Hematopoietic multipotent progenitor cell treated with erythropoietin and hydrocortisone succinate and interleukin-3 and kit ligand, for 17 days (in vitro differentiated cells): ENCODE results near the gene PARD6G.
A peak's percentile ranks its signal among the peaks of the same experiment; 100 is the strongest.

Experiments
- DNase-seq: peaks from one replicate; pipeline ENCODE4 v3.0.0-alpha.2; 2015; ENCODE audit warnings: low spot score

PARD6G gene

DNA sequence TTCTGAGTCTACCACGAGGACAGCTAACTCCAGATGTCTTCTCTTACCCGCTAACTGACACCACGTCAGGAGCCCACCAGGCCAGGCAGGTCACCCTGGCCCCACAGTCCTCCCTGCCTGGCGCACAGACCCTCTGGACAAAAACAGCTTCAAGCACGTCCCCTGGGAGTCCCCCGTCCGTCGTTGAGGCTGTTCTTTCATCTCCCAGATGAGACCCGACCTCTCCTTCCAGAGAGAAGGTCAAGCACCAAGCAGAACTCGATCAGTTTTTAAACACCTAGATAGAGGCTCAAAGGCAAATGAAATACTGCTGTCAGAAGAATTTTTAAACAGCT is 57.8 kb downstream of the PARD6G start:
- DNase-seq: no peak

DNA sequence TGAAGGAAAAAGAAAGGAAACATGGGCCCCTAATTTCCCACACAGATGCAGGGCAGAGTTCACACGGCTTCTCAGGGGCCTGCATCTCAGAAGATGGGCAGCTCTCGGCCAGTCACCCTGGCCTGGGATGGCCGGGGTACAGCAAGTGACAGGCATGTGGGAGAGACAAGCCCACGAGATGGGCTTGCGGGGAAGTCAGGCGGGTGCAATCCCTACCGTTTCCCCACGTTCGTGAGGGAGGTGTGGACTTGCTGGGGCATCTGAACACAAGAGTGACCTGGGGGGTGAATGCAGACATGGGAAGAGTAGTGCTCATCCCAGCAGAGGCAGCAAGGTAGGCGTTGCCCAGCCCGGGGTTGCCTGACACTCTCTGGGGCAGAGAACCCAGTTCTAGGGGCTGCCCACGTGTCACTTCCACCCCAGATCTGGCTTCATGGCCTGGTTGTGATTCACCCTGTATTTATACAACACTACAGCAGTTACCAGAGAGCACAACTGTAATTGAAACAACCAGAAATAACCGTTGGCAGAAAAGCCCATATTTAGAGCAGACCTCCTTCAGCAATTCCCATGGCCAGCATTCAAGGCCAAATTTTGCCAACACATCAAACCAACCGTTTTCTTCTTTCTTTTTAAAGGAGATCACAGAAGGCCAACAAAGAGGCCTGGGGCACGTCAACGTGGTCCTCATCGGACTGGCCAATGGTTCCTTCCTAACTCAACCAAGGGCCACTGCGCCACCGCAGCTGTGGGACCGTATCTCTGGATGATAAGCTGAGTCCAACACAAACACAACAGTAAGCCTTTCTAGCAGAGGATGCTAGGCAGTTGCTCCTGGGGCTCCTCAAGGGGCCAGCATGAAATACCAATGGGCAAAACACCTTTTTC is 58.4 kb downstream of the PARD6G start:
- DNase-seq: no peak

DNA sequence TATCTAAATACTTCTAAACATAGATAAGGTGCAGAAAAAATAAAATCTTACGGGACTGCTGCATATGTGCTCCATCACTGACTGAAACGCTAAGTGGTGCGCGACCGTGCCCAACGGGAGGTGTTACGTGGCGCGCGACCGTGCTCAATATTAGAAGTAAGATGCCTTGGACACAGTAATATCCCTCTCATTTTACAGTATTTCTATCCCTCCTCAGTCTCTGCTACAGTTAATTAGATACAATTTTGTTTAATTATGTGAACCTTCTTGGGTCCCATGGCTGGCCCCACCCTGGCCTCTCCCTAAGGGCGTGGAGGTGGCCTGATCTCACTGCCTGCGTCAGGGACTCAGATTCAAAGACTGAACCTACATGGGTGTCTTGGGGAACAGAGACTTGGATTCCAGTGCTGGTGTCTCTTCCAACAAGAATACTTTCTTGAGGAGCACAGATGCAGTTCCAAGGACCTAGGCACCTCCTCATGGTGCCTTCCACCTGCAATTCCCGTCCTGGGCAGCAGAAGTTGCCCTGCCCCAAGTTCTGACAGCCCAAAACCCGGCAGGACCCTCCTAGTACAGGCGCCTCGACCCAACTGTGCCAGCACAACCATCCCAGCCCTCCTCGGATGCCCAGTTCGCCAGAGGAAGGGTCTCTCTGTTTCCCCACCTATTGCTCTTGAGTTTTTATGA is 59.2 kb downstream of the PARD6G start:
- no peak for DNase-seq

DNA sequence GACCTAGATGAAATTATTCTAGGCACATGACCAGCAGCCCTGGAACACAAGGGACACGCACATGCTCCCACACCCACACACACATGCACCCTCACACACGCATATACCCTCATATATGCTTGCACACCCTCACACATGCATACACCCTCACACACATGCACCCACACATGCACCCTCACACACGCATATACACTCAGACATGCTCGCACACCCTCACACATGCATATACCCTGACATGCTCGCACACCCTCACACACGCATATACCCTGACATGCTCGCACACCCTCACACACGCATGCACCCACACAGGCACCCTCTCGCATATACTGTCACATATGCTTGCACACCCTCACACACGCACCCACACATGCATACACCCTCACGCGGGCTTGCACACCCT is 61.8 kb downstream of the PARD6G start:
- no peak for DNase-seq

DNA sequence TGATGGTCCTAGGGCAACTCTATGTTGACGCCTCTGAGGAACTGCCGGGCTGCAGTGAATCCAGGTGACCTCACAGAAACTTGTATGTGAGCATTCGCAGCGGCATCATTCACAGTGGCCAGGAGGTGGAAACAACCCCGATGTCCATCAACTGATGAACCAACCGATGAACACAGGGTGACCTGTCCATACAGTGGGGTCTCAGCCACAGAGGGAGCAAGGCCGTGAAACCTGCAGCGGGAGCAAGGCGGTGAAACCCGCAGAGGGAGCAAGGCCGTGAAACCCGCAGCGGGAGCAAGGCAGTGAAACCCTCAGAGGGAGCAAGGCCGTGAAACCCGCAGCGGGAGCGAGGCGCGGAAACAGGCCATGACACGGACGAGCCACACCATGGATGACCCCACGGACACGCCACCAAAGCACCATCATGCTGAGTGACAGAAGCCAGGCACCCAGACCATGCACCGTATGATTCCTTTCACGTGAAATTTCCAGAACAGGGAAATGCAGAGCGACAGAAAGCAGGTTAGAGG is 63.0 kb downstream of the PARD6G start:
- DNase-seq: no peak

DNA sequence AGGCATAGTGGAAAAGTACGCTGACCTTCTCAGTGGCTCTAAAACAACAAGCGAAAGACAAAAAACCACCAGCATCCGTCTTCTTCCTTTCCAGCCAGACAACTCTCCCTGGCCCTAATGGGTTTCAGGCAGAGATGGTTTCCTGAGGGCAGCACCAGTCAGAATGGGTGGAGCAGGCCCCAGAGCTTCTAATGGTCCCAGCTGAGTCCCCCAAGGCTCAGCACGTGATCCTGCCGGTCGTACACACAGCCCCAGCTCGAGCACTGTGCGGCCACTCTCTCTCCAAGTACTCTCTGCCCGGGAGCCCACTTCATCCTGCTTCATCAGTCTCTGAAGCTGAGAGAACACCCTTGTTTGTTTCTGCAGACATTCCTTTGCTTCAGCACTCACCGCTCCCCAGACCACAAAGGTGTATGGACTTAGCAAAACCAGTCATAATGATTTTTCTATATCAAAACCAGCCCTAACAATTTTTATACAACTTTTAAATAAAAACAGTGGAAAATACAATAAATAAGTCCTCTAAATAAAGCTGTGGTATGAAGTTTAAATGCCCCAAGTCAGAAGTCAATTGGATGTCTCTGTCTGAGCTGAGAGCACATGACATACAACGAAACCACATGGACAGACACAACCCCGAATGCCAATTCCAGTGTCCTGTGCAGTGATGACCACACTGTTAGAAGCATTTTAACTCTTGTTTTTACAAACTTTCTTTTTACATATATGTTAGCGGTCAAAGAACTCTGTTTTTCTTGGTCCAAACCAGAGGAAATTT is 63.9 kb downstream of the PARD6G start:
- DNase-seq: no peak

DNA sequence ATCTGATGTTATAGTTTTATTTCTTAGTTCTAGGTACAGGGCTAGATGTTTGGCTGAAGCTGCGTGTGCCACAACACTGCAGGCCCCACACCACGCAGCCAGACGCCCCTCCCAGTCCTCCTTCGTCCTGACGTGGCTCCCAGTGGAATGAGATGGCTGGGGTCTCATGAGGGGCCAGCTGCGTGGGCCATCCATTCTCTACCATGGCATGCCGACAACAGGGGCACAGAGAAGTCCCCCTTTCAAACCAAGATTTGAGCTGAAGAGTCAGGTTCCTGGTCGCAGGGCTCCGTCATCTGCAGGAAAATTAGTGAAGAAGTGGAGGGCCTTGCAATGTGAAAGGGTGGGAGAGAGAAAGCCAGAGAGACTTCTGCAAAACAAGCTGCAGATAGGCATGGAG is 64.5 kb downstream of the PARD6G start:
- no peak for DNase-seq

DNA sequence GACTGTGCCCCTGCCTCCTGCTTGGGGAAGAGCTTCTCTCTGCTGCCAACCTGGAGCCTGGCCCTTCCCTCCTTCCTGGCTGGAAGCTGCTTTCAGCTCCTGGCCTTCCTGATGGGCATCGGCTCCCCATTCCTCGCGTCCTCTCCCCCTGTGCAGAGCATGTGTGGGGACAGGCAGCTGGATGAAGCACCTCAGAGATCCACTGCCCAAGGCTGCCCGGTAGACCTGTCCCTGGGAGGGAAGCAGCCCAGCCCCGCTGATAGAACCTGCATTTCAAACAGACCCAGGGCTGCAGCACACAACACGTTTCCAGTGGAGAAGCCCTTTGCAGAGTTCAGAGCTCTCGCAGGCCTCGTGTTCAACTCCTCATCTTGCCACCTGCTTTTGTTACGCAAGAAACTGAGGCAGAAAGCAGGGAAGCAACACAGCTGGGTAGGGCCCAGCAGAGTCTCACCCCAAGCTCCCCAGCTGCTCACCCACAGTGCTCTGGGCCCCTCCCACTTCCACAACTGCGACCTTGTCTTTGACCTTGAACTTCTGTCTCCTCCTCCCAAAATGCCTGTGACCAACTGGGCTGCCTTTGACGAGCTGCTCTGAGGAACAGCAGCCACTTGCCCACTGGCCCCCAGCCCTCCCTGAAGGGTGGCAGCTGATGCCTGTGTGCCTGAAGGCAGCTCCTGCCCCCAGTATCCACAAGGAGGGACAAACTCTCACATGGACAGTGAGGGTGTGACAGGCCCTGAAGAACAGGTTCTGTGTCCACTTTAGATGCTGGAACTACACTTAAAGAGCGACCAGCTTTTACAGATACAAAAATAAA is 65.5 kb downstream of the PARD6G start:
- no peak for DNase-seq

DNA sequence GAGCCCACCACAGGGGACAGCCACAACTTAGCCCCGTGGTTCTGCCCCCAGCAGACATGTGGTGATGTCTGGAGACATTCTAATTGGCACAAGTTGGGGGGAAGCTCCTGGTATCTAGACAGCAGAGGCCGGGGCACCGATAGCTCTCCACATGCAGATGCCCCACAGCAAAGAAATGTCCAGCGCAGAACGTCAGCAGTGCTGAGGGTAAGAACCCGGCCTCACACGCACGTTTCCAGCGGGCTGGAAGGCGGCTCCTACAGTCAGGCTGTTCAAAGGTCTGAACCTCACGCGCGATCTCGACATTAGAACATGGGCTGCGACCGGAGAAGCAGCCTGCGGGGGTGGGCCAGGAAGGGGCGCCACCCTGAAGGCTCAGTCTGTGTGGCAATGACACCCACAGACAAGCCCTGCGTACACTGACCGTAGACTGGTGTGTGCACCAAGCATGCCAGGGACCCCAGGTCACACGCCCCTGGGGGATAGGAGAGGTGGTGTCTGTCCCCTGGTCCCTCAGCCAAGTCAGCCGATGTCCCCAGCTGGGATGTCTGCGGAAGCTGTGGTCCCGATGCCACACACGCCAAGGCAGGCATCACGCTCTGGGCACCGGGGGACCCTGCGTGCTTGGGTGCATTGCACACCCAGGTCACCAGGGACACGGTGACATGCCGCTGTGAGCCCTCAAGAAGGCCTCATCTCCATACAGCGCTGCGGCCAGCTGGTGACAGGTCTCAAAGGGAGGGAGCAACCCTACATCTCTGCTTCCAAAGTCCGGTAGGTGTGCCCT is 66.3 kb downstream of the PARD6G start:
- DNase-seq: no peak

DNA sequence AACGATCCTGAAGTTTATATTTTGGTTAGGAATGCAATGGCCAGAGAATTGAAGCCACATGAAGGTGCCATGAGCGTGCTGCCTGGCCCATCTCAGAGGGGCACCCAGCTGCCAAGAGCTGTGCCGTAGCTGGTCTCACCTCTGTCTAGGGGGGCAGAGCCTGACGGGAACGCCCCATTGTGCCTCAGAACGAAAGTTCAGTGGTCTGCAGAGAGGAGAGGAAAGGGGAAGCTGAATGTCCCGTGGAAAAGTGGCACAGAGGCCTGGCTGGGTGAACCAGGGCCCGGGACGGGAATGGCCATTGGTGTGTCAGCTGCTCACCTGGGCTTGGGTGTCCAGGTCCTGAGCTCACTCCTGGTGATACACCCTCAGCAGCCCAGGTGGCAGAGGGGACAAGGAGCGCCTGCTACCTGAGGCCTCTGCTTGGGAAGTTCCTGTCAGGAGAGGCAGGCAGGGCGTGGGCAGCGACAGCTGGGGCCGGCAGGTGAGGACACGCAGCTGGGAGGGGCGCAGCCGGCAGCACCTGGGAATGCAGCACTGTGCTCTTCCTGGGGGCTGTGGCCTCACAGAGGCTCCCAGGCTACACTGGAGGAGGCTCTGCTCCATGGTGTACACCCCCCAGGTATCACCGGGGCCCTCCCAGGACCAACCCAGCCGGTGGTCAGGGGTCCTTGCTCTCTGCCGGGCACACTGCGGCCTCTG is 67.3 kb downstream of the PARD6G start:
- DNase-seq: no peak

DNA sequence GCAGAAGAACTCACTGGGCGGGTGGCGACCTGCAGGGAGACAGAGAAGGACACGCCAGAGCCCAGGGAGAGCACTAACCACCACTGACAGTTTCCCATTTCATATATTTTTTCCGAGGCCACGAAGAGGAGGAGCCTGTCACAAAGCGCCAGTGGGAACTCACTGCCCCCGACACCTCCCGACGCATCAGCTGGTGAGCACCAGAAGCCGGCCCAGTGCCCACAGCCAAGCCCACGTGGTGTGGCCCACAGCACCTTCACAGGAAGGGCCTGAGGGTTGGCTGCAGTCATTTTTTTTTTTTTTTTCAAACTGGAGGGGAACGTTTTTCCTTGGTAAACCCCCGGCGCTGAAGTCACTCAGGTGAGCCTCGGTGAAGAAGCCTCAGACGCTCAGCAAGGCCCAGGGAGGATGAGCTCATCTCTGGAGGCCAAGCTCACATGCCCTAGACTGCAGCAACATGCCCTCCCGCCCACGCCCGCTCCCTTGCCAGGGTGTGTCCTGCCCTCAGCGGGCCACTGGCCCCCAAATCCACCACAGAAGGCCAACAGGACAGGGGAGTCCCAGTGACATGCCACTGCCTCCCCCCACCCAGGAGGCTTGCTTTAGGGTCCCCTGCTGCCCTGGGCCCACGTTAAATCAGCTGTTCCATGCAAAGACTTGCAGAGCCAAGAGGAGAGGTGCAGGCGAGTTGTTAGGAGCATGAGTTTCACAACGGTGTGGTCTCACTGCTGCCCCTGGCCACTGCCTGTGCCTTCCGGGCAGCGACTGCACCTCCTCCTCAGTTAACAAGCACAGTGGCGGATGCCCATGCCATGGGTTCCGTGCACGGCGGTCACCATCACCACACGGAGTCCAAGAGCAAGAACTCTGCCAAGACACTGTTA is 68.1 kb downstream of the PARD6G start:
- DNase-seq: no peak

DNA sequence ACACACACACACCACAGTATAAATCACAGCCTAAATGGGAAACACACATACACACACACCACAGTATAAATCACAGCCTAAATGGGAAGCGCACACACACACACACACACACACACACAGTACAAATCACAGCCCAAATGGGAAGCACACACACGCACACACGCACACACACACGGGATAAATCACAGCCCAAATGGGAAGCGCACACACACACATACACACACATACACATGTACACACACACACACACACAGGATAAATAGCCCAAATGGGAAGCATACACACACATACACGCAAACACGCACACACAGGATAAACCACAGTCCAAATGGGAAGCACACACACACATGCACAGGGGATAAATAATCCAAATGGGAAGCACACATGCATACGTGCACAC is 70.2 kb downstream of the PARD6G start:
- no peak for DNase-seq

DNA sequence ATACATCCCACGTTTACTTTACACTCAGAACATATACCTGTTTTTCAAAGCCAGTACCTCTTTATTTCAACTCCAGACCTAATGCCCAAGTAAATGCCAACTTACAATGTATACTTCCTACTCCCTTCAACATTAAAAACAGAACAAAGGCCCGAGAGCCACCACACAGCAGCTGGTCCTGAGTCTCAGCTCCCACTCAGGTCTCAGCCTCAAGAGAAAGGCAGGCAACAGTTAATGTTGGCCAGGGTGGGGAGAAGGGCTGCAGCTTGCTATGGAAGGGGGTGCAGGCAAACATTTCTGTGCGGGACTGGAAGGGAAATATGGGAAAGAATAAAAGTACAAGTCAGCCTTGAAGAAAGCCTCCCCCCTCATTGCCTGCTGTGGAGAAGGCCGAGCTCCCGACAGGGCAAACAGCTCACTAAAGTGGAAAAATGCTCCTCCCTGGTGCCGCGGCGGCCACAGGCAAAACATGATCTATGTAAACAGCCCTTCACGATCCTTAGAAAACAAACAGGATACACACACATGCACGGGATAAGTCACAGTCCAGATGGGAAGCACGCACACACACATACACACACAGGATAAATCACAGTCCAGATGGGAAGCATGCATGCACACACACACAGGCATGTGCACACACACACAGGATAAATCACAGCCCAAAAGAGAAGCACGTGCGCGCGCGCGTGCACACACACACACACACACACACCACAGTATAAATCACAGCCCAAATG is 70.8 kb downstream of the PARD6G start:
- no peak for DNase-seq

DNA sequence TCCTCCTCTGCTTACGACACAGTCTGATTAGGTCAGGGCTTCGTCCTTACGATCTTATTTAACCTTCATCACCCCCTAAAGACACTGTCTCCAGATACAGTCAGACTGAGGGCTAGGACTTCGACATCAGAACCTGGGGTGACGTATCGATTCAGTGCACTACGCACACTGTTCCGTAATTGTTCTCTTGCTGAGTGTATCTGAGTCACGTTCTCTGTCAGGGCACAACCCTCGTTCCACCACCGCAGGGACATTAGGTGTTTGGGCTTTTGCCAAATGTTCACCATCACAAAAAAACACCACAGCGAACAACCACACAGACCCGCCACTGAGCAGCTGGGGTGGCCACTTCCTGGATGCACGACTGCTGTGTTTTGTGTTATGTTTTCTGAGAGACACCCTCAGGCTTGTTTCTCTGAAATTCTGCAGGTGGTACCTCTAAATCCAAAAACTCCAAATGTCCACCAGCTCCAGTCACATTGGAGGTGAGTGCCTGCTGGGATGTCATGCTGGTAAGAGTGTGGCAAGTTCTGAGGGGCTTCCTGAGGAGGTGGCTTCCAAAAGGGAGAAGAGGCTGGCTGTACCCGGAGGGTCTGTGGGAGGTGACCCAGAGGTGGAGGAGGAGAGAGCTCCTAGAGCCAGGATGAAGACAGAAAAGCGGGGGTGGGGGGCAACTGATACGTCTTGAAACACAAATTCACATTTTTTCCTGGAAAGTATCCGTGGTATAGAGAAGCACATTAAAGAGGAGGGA is 71.7 kb downstream of the PARD6G start:
- no peak for DNase-seq

DNA sequence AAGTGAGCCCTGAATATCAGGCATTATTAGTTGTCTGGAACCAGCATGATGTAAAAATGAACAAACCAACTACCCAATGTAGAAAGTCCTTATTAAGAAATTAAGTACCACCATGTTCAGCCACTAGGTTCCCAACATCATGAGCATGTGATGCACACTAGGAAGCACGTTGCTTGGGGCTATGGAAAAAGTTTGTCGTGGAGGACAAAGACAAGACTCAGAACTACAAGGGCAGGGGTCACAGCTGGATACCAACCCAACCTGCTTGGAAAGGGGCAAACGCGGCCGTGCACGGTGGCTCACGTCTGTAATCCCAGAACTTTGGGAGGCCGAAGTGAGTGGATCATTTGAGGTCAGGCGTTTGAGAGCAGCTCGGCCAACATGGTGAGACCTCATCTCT is 74.3 kb downstream of the PARD6G start:
- DNase-seq: no peak

DNA sequence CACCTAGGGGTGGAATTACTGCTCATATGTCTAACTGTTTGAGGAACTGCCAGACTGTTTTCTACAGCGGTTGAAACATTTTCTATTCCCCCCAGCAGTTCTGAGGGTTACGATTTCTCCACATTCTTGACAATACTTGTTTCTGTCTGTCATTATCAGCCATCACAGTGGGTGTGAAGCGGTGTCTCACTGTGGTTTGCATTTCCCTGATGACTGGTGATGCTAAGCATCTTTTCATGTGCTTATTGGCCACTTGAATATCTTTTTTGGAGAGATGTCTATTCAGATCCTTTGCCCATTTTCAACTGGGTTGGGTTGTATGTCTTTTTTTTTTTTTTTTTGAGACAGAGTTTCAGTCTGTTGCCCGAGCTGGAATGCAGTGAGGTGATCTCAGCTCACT is 75.3 kb downstream of the PARD6G start:
- no peak for DNase-seq

DNA sequence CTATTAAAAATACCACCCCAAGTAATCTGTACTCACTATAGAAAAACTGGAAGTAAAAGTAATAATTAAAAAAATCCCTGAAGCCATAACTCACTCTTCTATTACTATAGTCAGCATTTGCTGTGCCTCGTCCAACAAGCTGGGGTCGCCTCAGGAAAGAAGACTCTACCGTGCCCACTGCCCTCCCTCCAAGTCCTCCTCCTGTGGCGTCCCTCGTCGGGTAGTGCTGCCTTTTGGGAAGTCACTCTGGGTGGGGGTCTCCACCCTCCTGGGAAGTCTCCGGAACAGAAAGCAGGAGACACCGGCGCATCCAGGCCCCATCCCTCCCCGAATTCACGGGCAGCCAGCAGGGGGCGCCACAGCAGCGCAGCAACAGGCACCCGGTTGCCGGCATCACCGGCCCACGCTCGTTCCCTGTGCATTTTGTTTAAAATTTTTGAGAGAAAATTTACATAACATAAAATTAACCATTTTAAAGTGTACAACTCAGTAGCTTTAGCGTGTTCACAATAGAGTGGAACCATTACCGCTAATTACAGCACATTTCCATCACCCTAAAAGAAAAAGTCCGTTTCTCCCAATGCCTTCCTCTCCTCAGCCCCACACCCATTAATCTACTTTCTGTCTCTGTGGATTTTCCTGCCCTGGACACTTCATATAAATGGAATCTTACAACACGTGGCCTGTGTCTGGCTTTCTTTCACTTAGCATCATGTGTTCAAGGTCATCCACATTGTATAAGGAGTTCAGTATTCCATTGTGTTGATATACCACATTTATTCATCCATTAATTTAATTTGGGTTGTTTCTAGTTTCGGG is 76.1 kb downstream of the PARD6G start:
- DNase-seq: peak; percentile 25
